HS-5 (cell line): Measurements from ENCODE around the gene PLK1.

ENCODE experiments used
- DNase-seq: peaks from one replicate; pipeline ENCODE4 v3.0.0-alpha.2; 2012; ENCODE audit warnings: low read depth

Gene PLK1

GRCh38 chr16:23679986-23680336 lies 1.3 kb downstream of the PLK1 start:
- DNase-seq = no peak

- no peak for DNase-seq
These were observed 3.5 kb downstream of the PLK1 start for GRCh38 chr16:23682181-23682580.

- no peak for DNase-seq
These were observed 4.8 kb downstream of the PLK1 start for GRCh38 chr16:23683487-23683886.

- no peak for DNase-seq
These were observed 8.5 kb downstream of the PLK1 start for GRCh38 chr16:23687034-23687808.

GRCh38 chr16:23689442-23690187 lies 10.9 kb downstream of the PLK1 start:
- no peak for DNase-seq

- no peak for DNase-seq
These were observed 12.2 kb downstream of the PLK1 start for GRCh38 chr16:23690771-23691482.

GRCh38 chr16:23691483-23692189 lies 12.9 kb downstream of the PLK1 start:
- peak; percentile 28 for DNase-seq

GRCh38 chr16:23692190-23692837 lies 13.6 kb downstream of the PLK1 start:
- no peak for DNase-seq

GRCh38 chr16:23694265-23694643 lies 15.6 kb downstream of the PLK1 start:
- no peak for DNase-seq

- no peak for DNase-seq
These were observed 16.1 kb downstream of the PLK1 start for GRCh38 chr16:23694644-23695373.

- DNase-seq = no peak
These were observed 17.1 kb downstream of the PLK1 start for GRCh38 chr16:23695756-23696155.

- DNase-seq = no peak
These were observed 20.4 kb downstream of the PLK1 start for GRCh38 chr16:23699100-23699499.

- DNase-seq = no peak
These were observed 21.4 kb downstream of the PLK1 start for GRCh38 chr16:23700093-23700492.

GRCh38 chr16:23700509-23700908 lies 21.8 kb downstream of the PLK1 start:
- no peak for DNase-seq

- DNase-seq = no peak
These were observed 22.4 kb downstream of the PLK1 start for GRCh38 chr16:23701045-23701444.

- DNase-seq = no peak
These were observed 24.3 kb downstream of the PLK1 start for GRCh38 chr16:23702951-23703350.

GRCh38 chr16:23704772-23705516 lies 26.3 kb downstream of the PLK1 start:
- no peak for DNase-seq

GRCh38 chr16:23705517-23705902 lies 26.8 kb downstream of the PLK1 start:
- no peak for DNase-seq

- no peak for DNase-seq
These were observed 27.8 kb downstream of the PLK1 start for GRCh38 chr16:23706439-23706838.

- no peak for DNase-seq
These were observed 30.8 kb downstream of the PLK1 start for GRCh38 chr16:23709536-23709935.
